ENCODE measurements around the gene TCF12.

- TF ChIP-seq CTCF (optimal IDR thresholded peaks at IDR 0.05 in 1 of 3, IDR thresholded peaks at IDR 0.05 in 1 of 3, conservative IDR thresholded peaks at IDR 0.05 in 1 of 3; ENCODE audit: extremely low read depth in 1 of 3, insufficient read depth in 2 of 3, low read length in 3 of 3) (no peak), EZH2 (IDR thresholded peaks at IDR 0.05; ENCODE audit: low read length) (no peak)
Measured at GRCh38 chr15:57134851-57135250, 216.4 kb downstream of the TCF12 start.

Data from keratinocyte (primary cell).